ENCODE data around the gene TEX28.

DNA sequence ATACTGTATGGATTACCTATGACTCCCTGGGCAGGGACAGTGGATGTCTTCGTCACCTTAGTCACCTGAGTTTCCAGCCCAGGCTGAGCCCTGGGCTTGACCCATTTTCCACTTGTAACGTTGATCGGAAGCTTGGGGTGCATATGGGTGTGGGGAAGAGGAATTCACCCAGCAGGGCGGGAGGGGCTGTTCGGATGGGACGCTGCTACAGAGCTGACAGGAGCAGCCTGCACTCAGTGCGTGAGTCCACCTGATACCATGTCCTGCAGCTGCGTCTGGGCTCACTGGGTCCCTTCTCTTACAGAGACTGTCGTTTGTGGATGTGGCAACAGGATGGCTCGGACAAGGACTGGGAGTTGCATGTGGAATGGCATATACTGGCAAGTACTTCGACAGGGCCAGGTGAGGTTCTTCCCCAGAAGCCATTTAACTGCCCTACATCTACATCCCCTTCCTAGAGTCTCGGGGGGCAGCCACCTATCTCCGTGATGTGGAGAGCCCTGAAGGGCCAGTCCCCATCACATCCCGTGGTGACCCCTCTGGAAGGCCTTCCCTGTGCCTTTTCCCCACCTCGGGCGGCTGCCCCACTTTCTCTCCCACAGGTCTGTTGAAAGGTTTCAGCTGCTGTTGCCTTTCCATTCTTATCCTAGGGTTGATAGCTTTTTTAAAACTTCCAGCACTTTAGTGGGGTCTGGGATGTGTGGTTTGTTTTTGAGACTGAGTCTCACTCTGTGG, 14.3 kb upstream of the TEX28 start:
- TF ChIP-seq, protein P1, sequence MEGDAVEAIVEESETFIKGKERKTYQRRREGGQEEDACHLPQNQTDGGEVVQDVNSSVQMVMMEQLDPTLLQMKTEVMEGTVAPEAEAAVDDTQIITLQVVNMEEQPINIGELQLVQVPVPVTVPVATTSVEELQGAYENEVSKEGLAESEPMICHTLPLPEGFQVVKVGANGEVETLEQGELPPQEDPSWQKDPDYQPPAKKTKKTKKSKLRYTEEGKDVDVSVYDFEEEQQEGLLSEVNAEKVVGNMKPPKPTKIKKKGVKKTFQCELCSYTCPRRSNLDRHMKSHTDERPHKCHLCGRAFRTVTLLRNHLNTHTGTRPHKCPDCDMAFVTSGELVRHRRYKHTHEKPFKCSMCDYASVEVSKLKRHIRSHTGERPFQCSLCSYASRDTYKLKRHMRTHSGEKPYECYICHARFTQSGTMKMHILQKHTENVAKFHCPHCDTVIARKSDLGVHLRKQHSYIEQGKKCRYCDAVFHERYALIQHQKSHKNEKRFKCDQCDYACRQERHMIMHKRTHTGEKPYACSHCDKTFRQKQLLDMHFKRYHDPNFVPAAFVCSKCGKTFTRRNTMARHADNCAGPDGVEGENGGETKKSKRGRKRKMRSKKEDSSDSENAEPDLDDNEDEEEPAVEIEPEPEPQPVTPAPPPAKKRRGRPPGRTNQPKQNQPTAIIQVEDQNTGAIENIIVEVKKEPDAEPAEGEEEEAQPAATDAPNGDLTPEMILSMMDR (IDR thresholded peaks at IDR 0.05) = no peak
- no peak for TF ChIP-seq POLR2A (IDR thresholded peaks at IDR 0.05)
